HepG2 (cell line): ENCODE results near the gene ZNF132. TPM values are rescaled to one million over a fixed set of nuclear protein-coding genes. Genes with fewer than 3 reads are reported as not detected.

Experiments
- E2F1 ChIP-seq: sonication (generic); formaldehyde crosslinking; IDR thresholded peaks from 2 replicates; pipeline ENCODE4 v1.5.0; 2020; ENCODE audit warnings: missing genetic modification reagents
- ETS1 ChIP-seq: sonication (generic); formaldehyde crosslinking; IDR thresholded peaks from 2 replicates; pipeline ENCODE4 v1.4.0; 2020; ENCODE audit warnings: missing genetic modification reagents
- FUBP1 ChIP-seq: sonication (generic); formaldehyde crosslinking; IDR thresholded peaks from 2 replicates; pipeline ENCODE4 v1.5.1; 2020; ENCODE audit warnings: missing genetic modification reagents, mild to moderate bottlenecking, borderline replicate concordance
- HOXA3 ChIP-seq: sonication (generic); formaldehyde crosslinking; IDR thresholded peaks from 2 replicates; pipeline ENCODE4 v1.5.0; 2020; ENCODE audit warnings: missing genetic modification reagents
- MBD4 ChIP-seq: IDR thresholded peaks from 2 replicates; pipeline ENCODE4 v1.6.1; 2012; ENCODE audit warnings: low read length, inconsistent platforms, borderline replicate concordance
- NR2C2 ChIP-seq: sonication (generic); formaldehyde crosslinking; IDR thresholded peaks from 2 replicates; pipeline ENCODE4 v1.4.0; 2020; ENCODE audit warnings: missing genetic modification reagents, mild to moderate bottlenecking, moderate library complexity, borderline replicate concordance
- RERE ChIP-seq: IDR thresholded peaks from 2 replicates; pipeline ENCODE4 v1.6.1; 2016; ENCODE audit warnings: low read depth, missing genetic modification reagents, missing compliant biosample characterization
- SMAD1 ChIP-seq: sonication (generic); formaldehyde crosslinking; IDR thresholded peaks from 2 replicates; pipeline ENCODE4 v1.4.0; 2020; ENCODE audit warnings: missing genetic modification reagents, low read depth, mild to moderate bottlenecking, borderline replicate concordance
- SSRP1 ChIP-seq: IDR thresholded peaks from 2 replicates; pipeline ENCODE4 v1.6.1; 2016; ENCODE audit warnings: control low read depth
- TARDBP ChIP-seq: sonication (generic); formaldehyde crosslinking; IDR thresholded peaks from 2 replicates; pipeline ENCODE4 v1.8.0; 2022; ENCODE audit warnings: mild to moderate bottlenecking, missing genetic modification reagents
- TFDP2 ChIP-seq: sonication (generic); formaldehyde crosslinking; IDR thresholded peaks from 2 replicates; pipeline ENCODE4 v1.4.0; 2020; ENCODE audit warnings: missing genetic modification reagents
- ZFP91 ChIP-seq: sonication (generic); formaldehyde crosslinking; IDR thresholded peaks from 2 replicates; pipeline ENCODE4 v1.9.0; 2022; ENCODE audit warnings: missing genetic modification reagents, mild to moderate bottlenecking, borderline replicate concordance
- ZNF205 ChIP-seq: IDR thresholded peaks from 2 replicates; pipeline ENCODE4 v1.6.1; 2018; ENCODE audit warnings: missing biosample characterization, missing genetic modification reagents
- ZNF256 ChIP-seq: sonication (generic); formaldehyde crosslinking; conservative IDR thresholded peaks from 2 replicates; pipeline ENCODE4 v1.4.0; 2020; ENCODE audit warnings: missing genetic modification reagents
- ZNF350 ChIP-seq: sonication (generic); formaldehyde crosslinking; IDR thresholded peaks from 2 replicates; pipeline ENCODE4 v1.4.0; 2020; ENCODE audit warnings: mild to moderate bottlenecking, low read depth, missing genetic modification reagents, borderline replicate concordance
- polyA plus RNA-seq, 8 experiments: library from polyadenylated mRNA; depleted of rRNA in 3 of 8; stranded (reverse) in 7 of 8; unstranded in 1 of 8; fragments of >200 nt; fragmentation: Illumina TruSeq in 4 of 8; extraction: Trizol in 4 of 8; gene quantifications; 2 replicates each; pipeline versions ENCODE4 v1.2.1 to v1.2.3, GENCODE V29; 2011 to 2016; ENCODE audit warnings: low read depth in 4 of 8, missing spikeins in 1 of 8, mixed read lengths in 1 of 8; ENCODE audit not compliant: insufficient read depth in 1 of 8
- total RNA-seq, 5 experiments: library from RNA; depleted of rRNA; stranded (reverse); fragments of >200 nt; fragmentation: Illumina TruSeq; extraction: Trizol; gene quantifications; 2 replicates each; pipeline ENCODE4 v1.2.3, GENCODE V29; 2016; ENCODE audit warnings: low read depth in 1 of 5

ZNF132 gene
- total and polyA plus RNA-seq, 2 of the 13 experiments (the other 11 are each of a cell fraction or from before 2014, with no cell fraction given): not detected

- TF ChIP-seq ZFP91 (CRISPR knock-in tag): peak; percentile 66
- TF ChIP-seq TFDP2 (CRISPR knock-in tag): peak; percentile 67
- TF ChIP-seq ZNF350: peak; percentile 87
- TF ChIP-seq ZNF205: 0 out of 2 replicates have a peak, but pooled peaks have one; percentile 42
- no peak for TF ChIP-seq SSRP1 (CRISPR knock-in tag)
- TF ChIP-seq ZNF256 (CRISPR knock-in tag): 0 out of 2 replicates have a peak, but pooled peaks have one; percentile 3
- peak; percentile 100 for TF ChIP-seq NR2C2 (CRISPR knock-in tag)
- TF ChIP-seq SMAD1 (CRISPR knock-in tag): no peak
- no peak for TF ChIP-seq ETS1
- TF ChIP-seq MBD4: no peak
- TF ChIP-seq E2F1 (CRISPR knock-in tag): peak; percentile 60; the same call in 1 of the 2 replicates
- no peak for TF ChIP-seq FUBP1 (CRISPR knock-in tag)
- TF ChIP-seq HOXA3 (CRISPR knock-in tag): peak; percentile 68; the same call in 1 of the 2 replicates
- TF ChIP-seq TARDBP (CRISPR knock-in tag): peak; percentile 84
- TF ChIP-seq RERE (CRISPR knock-in tag): no peak
Observed at GRCh38 chr19:58386576-58387337, 53.2 kb downstream of the ZNF132 start, which contains the start of gene RPS5 (continued).
